8988T (cell line): ENCODE measurements around the gene MKNK1.

Experiments
- DNase-seq: peaks from one replicate; pipeline ENCODE4 v3.0.0; 2011

Gene MKNK1

GRCh38 chr1:46520063-46520911, 83.8 kb downstream of the MKNK1 start:
- peak; percentile 63 for DNase-seq

- DNase-seq, result no peak
These were observed 84.9 kb downstream of the MKNK1 start for GRCh38 chr1:46519209-46519608.

- no peak for DNase-seq
These were observed 86.1 kb downstream of the MKNK1 start for GRCh38 chr1:46517932-46518498.

DNA sequence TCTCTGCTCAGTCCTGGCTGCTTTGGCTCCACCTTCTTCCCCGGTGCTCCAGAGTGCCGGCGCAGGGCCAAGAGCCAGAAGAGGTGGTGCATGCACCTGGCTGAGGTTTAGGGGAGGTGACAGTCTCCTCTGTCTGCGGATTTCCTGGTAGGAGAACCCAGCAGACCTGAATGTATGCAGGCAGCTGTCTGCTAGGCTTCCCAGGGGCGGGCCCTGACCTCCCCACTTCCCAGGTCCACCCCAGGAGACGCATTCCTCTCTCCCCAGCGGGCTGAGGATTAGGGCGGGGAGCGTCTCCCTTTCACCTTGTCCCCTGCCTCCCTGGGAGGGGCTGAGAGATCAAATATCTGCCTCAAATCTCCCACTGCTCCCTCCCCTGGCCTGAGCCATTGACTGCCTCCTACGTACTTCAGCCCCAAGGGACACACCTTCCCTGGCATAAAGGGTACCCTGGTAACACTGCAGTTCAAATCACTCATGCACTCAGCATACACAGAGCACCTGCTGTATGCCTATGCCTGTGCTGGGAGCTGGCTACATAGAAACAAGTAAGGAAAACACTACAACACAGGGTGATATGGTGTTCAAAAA, 87.0 kb downstream of the MKNK1 start:
- no peak for DNase-seq

GRCh38 chr1:46516200-46516950, 87.7 kb downstream of the MKNK1 start:
- no peak for DNase-seq

DNA sequence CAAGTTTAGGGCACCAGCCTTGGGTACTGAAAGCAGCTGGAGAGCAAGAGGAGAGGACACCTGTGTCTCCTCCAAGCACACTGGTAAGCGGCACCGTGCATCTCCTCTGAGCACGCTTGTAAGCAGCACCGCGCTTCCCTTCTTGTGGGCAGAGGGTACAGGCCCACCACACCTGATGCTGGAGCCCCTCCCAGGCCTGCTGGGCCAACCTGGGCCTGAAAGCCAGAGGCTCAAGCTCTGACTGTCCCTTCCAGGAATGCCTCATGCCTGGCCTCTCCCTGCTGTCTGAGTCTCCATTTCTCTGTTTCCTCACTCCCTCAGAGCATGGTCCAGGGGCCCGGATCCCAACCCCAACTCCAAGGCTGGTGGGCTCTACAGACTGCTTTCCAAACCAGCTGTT, 88.5 kb downstream of the MKNK1 start:
- no peak for DNase-seq

- no peak for DNase-seq
These were observed 90.5 kb downstream of the MKNK1 start for GRCh38 chr1:46513536-46513935.

- no peak for DNase-seq
These were observed 91.3 kb downstream of the MKNK1 start for GRCh38 chr1:46512792-46513190.

DNA sequence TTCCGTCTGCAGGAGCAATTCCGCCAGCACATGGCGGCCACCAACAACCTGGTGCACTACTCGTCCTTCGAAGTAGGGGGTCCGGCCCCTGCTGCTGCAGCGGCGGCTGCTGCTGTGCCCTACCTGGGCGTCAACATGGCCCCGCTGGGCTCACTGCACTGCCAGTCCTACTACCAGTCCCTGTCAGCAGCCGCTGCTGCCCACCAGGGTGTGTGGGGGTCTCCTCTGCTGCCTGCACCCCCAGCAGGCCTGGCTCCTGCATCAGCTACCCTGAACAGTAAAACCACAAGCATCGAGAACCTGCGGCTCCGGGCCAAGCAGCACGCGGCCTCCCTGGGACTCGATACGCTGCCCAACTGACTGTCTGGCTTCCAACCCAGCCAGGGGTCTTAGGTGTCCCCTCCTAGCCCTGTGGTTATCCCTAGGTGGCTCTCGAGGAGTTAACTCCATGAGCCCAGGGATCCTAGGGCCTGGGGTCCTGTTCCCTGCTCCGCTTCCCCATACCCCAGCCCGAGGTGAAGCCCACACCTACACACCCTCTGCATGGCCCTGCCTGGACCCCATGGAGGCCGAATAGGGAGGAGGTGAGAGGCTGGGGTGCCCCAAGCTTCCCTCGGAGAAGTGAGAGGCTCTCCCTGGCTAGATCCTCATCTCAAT, 91.8 kb downstream of the MKNK1 start:
- DNase-seq, result no peak

DNA sequence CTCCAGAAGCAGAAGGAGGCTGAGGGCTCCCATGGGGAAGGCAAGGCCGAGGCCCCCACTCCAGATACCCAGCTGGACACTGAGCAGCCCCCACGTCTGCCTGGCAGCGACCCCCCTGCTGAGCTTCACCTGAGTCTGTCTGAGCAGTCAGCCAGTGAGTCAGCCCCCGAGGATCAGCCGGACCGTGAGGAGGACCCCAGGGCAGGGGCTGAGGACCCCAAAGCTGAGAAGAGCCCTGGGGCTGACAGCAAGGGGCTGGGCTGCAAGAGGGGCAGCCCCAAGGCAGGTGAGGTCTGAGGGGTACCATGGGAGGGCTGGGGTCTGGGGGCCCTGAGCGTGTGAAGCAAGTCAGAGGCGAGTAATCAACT, 93.1 kb downstream of the MKNK1 start:
- DNase-seq, result no peak

GRCh38 chr1:46510341-46510997, 93.6 kb downstream of the MKNK1 start:
- DNase-seq, result no peak

- DNase-seq, result no peak
These were observed 95.3 kb downstream of the MKNK1 start for GRCh38 chr1:46508757-46509156.
